Measurements from ENCODE around the gene SLC38A2.

The SLC38A2 gene

DNA sequence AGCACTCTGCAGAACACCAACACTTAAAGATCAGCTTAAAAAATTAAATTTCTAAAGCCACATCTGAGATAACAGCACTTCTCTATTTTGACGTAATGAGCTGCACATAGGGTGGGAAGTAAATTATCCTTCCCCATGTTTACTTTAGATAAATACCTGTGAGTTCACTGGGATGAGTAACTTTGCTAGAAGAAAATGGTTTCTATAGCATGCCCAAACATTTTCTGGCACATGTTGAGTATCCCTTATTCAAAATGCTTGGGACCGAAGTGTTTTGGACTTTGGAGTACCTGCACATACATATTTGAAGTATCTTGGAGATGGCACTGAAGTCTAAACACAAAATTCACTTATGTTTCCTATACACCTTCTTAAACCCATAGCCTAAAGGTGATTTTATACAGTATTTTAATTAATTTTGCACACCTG lies 6.6 kb downstream of the SLC38A2 start:
- DNase-seq (ENCODE audit: low read depth), result no peak
- peak overlapping the region; percentile 68 for H3K4me3 ChIP-seq (ENCODE audit: low read depth, low read length)

DNA sequence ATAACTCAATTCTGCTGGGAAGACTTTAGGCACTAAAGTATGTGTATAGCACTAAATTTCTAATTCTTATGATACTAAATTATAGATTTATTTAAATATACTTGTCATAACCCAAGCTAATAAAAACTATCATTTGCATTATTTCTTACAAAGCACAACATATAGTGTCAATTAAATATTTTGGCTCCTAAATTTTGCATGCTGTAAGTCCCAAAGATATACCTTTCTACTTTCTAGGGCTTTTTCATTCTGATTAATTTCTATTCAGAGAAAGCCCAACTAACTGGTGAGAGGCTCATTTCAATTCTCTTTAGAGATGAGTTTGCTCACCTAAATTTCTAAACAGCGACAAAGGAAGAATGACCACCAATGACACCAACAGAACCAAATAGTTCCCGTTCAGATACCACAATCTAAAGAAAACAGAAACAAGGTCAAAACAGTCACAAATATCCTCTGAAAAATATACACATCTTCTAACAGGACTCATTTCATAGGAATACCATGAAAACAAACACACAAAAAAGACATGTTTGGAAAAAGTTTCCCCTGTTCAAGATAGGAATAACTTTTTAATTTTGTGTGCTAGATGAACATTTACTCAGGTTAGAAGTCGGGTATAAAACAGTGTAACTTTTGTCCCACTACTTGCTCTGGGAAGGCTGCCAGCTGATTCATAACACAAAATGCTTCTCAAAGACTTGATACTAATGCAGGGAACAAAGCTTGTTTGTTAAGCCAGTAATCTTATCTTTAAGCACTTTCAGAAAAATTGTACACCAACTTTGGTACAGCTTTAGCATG lies 7.6 kb downstream of the SLC38A2 start:
- H3K4me3 ChIP-seq (ENCODE audit: low read depth, low read length), result no peak overlapping the region
- DNase-seq (ENCODE audit: low read depth), result no peak

DNA sequence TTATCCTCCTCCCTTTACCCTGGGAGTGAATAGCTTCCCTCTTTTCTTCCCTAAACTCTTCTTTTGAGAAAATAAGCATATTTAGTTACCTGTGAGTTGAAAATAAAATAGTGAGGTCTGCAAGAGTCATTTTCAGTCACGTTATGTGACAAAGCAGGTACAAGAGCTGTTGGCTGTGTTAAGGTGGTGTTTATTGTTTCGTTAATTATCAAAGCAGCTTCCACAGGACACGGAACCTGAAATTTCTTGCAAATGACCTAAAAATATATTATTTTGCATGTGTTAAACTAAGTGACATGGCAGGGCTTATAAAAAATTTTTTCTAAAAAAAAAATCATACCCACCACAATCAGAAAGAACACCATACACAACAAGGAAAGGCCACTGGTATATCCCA lies 8.3 kb downstream of the SLC38A2 start:
- DNase-seq (ENCODE audit: low read depth), result no peak
- H3K4me3 ChIP-seq (ENCODE audit: low read depth, low read length), result no peak overlapping the region

DNA sequence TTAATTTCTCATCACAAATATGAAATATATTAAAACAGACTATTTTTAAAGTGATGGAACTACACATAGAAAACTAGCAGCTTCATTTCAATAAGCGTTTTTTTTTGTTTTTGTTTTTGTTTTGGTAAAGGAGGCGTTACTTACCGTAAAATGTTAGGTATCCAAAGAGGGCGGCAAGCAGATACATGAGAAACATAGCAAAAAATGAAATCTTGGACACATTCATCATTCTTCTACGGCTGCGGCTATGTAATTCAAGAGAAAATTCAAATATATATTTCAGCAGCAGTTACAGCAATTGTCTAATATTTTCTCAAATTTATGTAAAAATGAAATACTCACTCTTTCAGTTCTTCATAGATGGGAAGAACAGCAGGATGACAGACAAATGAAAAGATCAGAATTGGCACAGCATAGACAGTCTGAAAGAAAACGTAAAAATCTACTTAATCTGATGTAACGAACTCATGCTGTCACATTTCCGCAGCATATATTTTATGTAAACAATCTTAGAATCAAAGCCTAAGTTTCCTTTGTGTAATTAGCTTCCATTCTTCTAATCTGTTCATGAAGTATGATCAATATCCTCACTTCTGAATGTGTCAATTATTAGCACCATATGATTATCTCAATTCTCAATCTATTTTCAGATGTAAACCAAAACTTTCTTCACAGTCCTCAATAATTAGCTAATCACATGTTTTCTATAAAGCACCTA lies 8.8 kb downstream of the SLC38A2 start:
- DNase-seq (ENCODE audit: low read depth), result no peak
- no peak overlapping the region for H3K4me3 ChIP-seq (ENCODE audit: low read depth, low read length)

DNA sequence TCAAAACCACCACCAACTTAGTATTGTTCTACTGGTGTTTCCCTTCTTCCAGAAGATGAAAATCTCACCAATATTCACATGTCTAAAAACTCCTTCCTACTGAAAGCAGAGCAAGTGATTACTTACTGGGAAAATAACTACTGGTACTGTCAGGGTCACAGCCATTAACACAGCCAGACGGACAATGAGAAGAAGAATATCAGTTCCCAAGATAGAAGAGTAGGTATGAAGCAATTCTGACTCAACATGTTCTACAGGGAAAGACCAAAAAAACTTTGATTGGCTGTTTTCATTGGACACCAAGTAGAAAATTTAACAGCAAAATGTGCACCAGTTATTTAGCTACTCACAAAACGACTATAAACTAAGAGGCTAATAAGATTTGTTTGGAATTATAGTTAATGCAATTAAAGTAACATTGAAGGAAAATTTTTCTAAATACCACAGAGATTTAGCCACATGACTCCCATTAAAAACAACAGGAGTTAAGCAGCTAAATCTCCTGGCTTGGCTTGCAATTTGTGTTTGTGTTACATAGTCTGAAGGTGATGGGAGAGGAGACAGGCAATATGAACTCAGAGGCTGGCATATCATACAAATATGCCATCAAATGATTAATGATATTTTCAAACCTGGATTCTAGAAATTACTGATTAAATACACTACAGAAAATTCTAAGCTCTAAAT lies 9.5 kb downstream of the SLC38A2 start:
- no peak overlapping the region for H3K4me3 ChIP-seq (ENCODE audit: low read depth, low read length)
- no peak for DNase-seq (ENCODE audit: low read depth)

DNA sequence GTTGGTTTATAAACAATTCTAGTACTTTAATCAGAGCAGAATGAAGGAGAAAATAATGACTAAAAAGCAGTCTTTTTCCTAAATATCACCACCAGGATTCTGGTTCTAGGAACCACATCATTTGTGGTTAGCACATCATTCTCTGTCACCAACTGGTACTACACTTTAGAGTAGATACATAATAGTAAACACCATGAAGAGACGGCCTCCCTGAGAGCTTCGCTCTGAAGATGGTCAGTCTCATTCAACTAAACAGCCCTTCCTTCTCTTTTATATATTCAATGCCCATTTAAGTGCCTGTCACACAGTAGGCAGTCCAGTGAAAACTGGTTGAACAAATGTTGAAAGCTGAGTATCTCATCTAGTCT lies 10.9 kb downstream of the SLC38A2 start:
- no peak for DNase-seq (ENCODE audit: low read depth)

DNA sequence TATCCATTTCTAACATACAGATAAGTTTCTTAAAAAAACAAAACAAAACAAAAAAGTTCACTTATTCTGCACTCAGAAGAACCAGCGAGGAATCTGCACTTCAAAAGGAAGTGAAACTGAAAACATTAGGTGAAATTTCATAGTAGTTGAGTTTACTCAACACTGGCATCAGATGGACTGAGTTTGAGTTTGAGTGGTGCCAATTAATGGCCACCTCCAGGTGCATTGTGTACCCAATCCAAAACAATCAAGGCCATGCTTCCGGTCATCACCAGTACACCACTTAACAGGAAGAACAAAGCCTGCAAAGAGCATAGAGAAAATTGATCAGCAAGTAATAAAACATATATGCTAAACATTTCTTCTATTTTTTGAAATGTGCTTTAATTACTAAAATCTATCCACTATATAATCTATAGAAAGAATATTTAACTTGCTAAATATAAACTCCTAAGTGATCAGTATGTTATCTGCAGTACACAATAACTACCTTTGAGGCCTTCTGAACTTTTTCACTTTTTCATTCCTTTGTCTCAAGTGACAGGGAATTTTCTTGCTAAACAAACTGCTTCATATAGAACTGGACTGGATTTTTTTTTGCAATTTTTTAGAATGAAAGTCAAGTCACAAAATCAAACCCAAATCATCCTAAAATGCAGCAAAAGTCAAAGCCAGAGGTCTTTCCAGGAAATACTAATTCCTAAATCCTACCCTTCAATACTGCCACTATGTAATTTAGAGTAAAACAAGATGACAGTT lies 11.5 kb downstream of the SLC38A2 start:
- no peak for DNase-seq (ENCODE audit: low read depth)
- H3K4me3 ChIP-seq (ENCODE audit: low read depth, low read length), result no peak overlapping the region

More for the DNA sequence above, 10.9 kb downstream of the SLC38A2 start:
- no peak overlapping the region for H3K4me3 ChIP-seq (ENCODE audit: low read depth, low read length)

DNA sequence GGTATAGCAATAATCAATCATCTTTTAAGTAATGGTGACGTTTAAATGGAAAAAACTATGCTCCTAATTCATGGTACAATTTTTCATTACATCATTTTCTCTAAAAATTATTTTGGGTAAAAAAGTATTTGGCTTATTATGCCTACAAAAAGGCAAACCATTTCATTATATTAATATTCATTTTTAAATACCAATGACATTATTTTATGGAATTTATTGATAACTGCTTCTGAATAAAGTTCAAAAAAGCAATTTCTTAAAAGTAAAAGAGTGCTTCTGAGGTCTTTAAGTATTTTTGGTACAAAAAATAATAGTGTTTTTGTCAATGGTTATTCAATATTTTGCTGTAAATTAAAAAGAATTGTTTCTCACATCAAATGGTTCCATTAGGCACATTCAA lies 12.2 kb downstream of the SLC38A2 start:
- no peak overlapping the region for H3K4me3 ChIP-seq (ENCODE audit: low read depth, low read length)
- DNase-seq (ENCODE audit: low read depth), result no peak

DNA sequence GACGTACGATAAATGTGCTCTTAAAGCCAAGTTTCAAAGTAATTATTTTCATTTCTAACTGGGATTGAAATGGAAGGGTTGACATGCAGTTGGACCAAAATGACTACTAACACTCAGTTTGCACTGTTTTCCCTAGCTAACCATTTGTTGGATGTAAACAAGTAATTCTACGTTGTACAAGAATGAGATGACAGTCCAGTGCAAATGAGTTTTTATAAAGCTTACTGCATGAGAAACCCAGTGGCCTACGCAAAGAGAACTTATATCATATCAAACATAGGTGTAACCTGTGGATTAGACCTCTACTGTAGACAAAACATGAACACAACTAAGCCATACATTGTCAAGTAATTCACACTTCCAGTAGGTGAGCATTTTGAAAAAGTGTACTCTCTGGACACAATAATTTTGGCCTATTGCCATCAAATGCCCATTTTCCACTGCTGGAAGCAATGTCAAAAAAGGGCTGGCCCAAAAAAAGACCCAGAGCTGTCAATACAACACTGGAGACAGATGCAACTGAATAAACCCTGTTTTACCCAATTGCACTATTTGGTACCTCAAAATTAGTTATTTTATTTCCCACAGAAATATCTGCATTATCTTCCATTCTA lies 12.8 kb downstream of the SLC38A2 start:
- no peak for DNase-seq (ENCODE audit: low read depth)

DNA sequence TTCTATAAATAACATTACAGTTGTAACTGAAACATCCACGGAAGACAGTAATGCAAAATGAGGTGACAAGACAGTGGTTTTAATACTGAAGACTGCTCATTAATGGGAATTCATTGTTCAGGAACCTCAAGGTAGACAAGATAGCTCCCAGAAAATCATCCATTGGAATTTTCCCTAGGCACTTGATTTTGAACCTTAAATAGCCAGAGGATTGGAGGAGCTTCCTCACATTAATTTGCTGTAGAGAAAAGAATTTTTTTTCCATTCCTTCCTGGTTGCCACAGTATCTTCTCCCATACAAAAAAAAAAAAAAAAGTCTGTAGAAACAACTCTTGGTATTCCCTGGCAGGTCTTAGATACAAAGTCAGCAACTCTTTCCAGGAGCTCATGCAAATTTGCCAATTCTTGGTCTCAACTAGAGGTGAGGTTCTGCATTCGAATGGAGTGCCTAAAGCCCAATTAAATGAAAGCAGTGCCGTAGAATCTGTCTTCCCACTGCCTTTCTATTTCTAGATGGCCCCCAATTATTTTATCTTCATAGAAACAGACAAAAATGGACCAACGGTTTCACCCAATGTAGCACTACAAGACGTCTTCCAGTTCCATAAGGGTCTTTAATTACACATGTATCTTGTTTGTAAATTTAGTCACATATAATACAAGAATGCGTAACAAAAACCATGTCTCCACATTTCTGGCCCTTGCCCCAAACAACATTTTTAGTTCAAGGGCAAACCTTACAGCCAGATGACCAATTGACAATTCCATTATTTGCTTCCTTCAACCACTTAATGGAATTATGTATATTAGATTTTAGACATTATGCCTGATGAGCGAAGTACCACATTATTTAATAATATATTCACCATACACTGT lies 13.5 kb downstream of the SLC38A2 start:
- no peak overlapping the region for H3K4me3 ChIP-seq (ENCODE audit: low read depth, low read length)
- DNase-seq (ENCODE audit: low read depth), result no peak

More for the DNA sequence above, 12.8 kb downstream of the SLC38A2 start:
- H3K4me3 ChIP-seq (ENCODE audit: low read depth, low read length), result no peak overlapping the region

DNA sequence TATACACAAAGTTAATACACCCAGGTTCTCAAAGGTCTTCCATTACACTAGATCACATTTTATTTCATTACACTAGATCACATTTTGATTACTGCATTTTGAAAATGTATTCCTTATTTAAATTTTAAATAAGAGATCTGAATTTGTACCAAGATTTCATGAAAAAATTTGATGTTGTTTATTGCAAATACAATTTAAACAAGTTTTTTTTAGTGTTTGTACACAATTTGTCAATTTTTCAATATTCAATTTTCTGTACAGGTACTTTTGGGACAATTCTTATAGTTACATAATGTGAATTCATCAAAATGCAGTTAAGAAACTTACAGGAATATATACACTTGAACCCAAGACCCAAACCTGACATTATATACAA lies 14.3 kb downstream of the SLC38A2 start:
- DNase-seq (ENCODE audit: low read depth), result no peak
- no peak overlapping the region for H3K4me3 ChIP-seq (ENCODE audit: low read depth, low read length)

DNA sequence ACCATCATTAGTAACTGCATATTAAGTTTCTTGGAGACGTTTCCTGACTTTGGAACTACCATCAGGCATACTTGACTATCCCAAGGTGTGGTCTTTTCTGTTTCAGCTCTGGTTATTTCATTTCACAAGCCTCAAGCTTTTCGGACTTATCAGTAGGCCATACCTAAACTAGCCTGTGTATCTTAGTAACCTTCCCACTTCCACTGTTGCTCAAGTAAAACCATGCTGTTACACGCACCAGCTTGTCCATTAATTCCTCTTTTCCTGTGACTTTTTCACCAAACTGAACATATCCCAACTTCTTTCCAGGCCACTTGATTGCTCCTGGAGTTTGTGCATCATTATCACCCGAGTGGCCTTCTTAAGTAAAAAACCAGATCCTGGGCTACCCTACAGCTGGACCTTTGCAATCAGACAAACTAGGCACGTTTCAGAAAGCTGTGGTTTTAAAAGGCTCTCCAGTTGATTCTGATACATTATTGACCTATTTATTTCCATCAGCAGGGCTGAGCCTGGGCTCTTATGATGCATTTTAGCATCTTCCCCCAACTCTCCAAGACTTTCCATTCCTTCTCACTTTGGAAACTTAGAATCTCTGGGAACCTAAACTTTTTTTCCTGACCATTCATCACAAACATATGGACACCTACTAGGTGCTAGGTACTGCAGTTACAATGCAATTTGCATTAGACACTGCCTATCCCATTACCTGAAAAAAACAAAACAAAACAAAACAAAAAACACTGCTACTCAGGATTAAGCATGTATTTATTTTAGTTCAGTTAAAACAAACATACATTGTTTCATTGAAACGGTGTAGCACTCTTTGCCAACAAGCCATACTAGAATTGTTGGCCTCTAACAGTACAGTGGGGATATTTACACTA lies 14.9 kb downstream of the SLC38A2 start:
- DNase-seq (ENCODE audit: low read depth), result peak; percentile 65
- H3K4me3 ChIP-seq (ENCODE audit: low read depth, low read length), result no peak overlapping the region

DNA sequence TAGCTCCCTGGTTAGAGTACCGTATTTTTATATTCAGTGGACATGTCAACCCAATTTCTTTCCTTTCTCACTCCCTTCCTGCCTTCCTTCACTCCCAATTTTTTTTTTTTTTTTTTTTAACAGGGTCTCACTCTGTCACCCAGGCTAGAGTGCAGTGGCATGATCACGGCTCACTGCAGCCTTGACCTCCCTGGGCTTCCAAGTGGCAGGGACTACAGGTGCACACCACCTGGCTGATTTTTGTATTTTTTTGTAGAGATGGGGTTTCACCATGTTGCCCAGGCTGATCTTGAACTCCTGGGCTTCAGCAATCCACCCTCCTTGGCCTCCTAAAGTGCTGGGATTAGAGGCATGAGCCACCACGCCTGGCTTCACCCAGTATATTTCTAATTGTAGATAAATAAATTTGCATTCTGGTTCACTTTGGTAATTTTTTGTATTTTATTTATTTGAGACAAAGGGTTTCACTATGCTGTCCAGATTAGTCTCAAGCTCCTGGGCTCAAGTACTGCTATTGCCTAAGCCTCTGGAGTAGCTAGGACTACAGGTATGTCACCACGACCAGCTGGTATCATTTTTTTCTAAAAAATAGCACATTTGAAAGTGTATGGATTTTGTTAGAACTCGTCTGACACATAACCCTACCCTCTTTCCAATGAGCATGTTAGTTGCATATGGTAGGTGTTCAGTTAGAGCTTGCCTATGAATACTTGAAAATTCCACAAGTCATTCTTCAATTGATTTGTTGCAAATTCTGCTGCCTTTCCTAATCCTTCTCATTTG lies 15.7 kb downstream of the SLC38A2 start:
- H3K4me3 ChIP-seq (ENCODE audit: low read depth, low read length), result no peak overlapping the region
- DNase-seq (ENCODE audit: low read depth), result peak; percentile 60

DNA sequence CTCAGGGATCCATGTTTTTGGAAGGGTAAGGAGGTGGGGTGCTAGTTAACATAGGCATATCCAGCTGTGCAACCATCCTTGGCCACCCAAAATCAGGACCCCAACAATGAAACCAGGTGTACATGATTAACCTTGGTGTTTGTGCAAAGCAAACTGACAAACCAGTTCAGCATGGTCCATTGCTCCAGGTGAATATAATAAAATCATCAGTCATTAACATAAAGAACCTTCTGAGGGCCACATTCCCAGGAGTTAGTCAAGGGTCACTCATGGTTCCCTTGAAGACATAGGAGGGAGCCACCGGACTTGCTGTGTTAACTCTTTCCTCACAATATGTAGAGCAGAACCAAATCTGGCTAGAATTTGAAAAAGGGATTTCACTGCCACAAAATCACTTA lies 17.8 kb downstream of the SLC38A2 start:
- no peak for DNase-seq (ENCODE audit: low read depth)

DNA sequence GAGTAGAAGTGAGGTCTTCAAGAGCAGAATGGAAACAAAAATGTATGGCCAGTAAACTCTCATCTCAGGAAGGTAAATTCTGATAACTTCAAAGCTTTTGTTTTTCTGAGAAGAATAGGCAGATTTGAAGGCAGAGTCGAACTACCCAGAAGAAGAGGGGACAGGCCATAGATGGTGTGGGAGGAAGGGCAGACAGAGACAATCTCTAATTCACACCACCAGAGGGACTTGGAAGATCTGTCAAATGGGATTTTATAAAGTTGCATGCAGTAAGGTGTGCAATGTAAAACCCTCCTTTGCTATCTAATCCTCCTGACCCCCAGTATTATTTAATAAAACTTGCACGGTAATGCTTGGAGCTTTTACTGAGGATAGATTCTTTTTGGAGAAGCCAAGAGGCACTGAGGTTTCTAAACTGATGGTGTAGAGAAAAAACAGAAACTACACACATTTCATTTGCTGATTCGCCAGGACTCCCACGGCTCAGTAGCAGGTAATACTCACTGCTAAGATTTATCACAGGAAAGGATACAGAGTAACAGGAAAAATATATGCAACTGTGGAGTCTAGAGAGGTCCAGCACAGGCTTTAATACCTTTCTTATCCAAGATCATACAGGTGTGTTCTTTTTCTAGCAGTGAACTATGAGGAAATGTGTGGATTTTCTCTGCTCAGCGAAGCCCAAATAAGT lies 18.3 kb downstream of the SLC38A2 start:
- no peak overlapping the region for H3K4me3 ChIP-seq (ENCODE audit: low read depth, low read length)
- DNase-seq (ENCODE audit: low read depth), result no peak

More for the DNA sequence above, 17.8 kb downstream of the SLC38A2 start:
- H3K4me3 ChIP-seq (ENCODE audit: low read depth, low read length), result no peak overlapping the region
